Lung (tissue), 12 donors: ENCODE data around the gene RIIAD1. TPM values are rescaled to one million over a fixed set of nuclear protein-coding genes. Genes with fewer than 3 reads are reported as not detected.

Source experiments
- ATAC-seq: fragments of 200-7000 bp; cut with Tn5 transposase; one replicate; pipeline ENCODE4 v1.9.1; 2020; ENCODE audit warnings: moderate number of reproducible peaks; ENCODE audit not compliant: insufficient read depth, low FRiP score
- DNase-seq, 3 donors: peaks; one replicate each; pipeline ENCODE4 v3.0.0-alpha.2; 2013 to 2017
- H3K27ac ChIP-seq, 2 donors: one replicate each; pipeline ENCODE4 v1.5.1; 2013; ENCODE audit warnings: mild to moderate bottlenecking in 2 of 2, moderate library complexity in 2 of 2, control low read depth in 1 of 2, inconsistent platforms in 1 of 2, low read depth in 1 of 2, low read length in 1 of 2
- H3K27me3 ChIP-seq, 3 donors: one replicate each; pipeline ENCODE4 v1.5.1; 2013; ENCODE audit warnings: low read length in 2 of 3; ENCODE audit not compliant: control insufficient read depth in 3 of 3, insufficient read depth in 3 of 3
- H3K36me3 ChIP-seq, 4 donors: one replicate each; pipeline ENCODE4 v1.5.1; 2013; ENCODE audit warnings: low read length in 4 of 4, mild to moderate bottlenecking in 1 of 4, moderate library complexity in 1 of 4; ENCODE audit not compliant: control insufficient read depth in 4 of 4, insufficient read depth in 4 of 4
- H3K4me1 ChIP-seq, 5 donors: one replicate each; pipeline ENCODE4 v1.5.1; 2013; ENCODE audit warnings: low read length in 5 of 5, mild to moderate bottlenecking in 2 of 5, moderate library complexity in 1 of 5; ENCODE audit not compliant: control insufficient read depth in 5 of 5, insufficient read depth in 5 of 5
- H3K4me3 ChIP-seq: one replicate; pipeline ENCODE4 v1.5.1; 2013; ENCODE audit warnings: mild to moderate bottlenecking, control low read depth, moderate library complexity
- H3K9ac ChIP-seq, 2 donors: one replicate each; pipeline ENCODE4 v1.5.1; 2013; ENCODE audit warnings: low read length in 2 of 2, control low read depth in 1 of 2; ENCODE audit not compliant: insufficient read depth in 1 of 2
- H3K9me3 ChIP-seq, 4 donors: one replicate each; pipeline ENCODE4 v1.5.1; 2013; ENCODE audit warnings: low read length in 3 of 4, mild to moderate bottlenecking in 1 of 4, moderate library complexity in 1 of 4; ENCODE audit not compliant: control insufficient read depth in 4 of 4, insufficient read depth in 3 of 4
- CTCF ChIP-seq: IDR thresholded peaks from 2 replicates; pipeline ENCODE4 v1.5.1; 2012; ENCODE audit warnings: mild to moderate bottlenecking; ENCODE audit errors: control extremely low read depth, extremely low read depth
- WGBS, 2 donors: extraction: QIAGEN DNeasy Blood & Tissue Kit; methylation state at CpG; one replicate each; pipeline ENCODE4 v1.1.7; 2013; 5-methylcytosine and 5-hydroxymethylcytosine counted together
- polyA plus RNA-seq, 2 donors: library from polyadenylated mRNA; stranded (reverse); fragments of 200-250 nt; gene quantifications; one replicate each; pipeline ENCODE4 v1.2.1, GENCODE V29; 2013
- total RNA-seq, 2 donors: library from RNA; depleted of rRNA in 1 of 2; stranded (reverse); fragments of >200 nt in 1 of 2; gene quantifications; one replicate each; pipeline ENCODE4 v1.2.1, GENCODE V29; 2014 to 2021
- donor health status: control.
- donor health status: control.
- donor health status: Bipolar disorder and iron deficiency.
- donor health status: healthy.
- donor health status: DM: yes; HTN: yes; CAD: no.

The RIIAD1 gene
- total and polyA plus RNA-seq, 4 donors, result 8.6 to 17.1 (median 9.1) TPM

DNA sequence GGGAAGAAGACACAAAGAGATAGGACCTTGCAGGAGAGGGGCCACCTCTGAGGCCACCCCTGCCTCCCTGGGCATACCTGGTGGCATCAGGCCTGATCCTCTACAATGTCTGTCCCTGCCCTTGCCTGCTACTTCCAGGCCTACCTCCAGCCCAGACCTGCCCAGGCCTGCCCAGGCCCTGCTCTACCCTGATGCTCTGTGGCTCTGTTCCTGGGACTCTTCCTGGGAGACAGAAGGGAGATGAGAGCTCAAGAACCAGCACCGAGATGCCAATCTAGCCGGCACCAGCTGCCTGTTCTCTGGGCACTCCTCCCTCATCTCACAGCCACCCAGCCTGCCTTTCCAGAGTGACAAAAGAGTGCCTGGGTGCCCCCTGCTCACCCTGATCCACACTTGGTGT is 7.4 kb upstream of the RIIAD1 start:
- H3K9ac ChIP-seq, result no peak overlapping the region
- ATAC-seq, result no peak
- DNase-seq, result no peak
- H3K4me1 ChIP-seq, result peaks cover 0 to 19% (median 12%) of the 10 kb centered on the region in 5 donors
- H3K4me3 ChIP-seq, result no peak overlapping the region
- H3K27ac ChIP-seq, result no peak overlapping the region
- peaks cover 0 to 14% (median 13%) of the 10 kb centered on the region in 3 donors for H3K27me3 ChIP-seq
- no peaks in the 10 kb centered on the region for H3K36me3 ChIP-seq
- 86 to 97% methylated on average over 2 of the region's 2 CpGs for WGBS, 2 donors
- no peaks in the 10 kb centered on the region for H3K9me3 ChIP-seq
- TF ChIP-seq CTCF, result no peak

- H3K27me3 ChIP-seq, result peaks cover 0 to 14% (median 14%) of the 10 kb centered on the region in 3 donors
- H3K9me3 ChIP-seq, result no peaks in the 10 kb centered on the region
- TF ChIP-seq CTCF, result no peak
- H3K27ac ChIP-seq, result no peak overlapping the region
- no peak overlapping the region for H3K9ac ChIP-seq
- peaks cover 0 to 19% (median 12%) of the 10 kb centered on the region in 5 donors for H3K4me1 ChIP-seq
- DNase-seq (no peak), ATAC-seq (no peak)
- WGBS, 2 donors, result 67 to 75% methylated on average over 10 of the region's 10 CpGs
- no peaks in the 10 kb centered on the region for H3K36me3 ChIP-seq
- H3K4me3 ChIP-seq, result no peak overlapping the region
Measured at GRCh38 chr1:151714820-151715725, 6.2 kb upstream of the RIIAD1 start.

DNA sequence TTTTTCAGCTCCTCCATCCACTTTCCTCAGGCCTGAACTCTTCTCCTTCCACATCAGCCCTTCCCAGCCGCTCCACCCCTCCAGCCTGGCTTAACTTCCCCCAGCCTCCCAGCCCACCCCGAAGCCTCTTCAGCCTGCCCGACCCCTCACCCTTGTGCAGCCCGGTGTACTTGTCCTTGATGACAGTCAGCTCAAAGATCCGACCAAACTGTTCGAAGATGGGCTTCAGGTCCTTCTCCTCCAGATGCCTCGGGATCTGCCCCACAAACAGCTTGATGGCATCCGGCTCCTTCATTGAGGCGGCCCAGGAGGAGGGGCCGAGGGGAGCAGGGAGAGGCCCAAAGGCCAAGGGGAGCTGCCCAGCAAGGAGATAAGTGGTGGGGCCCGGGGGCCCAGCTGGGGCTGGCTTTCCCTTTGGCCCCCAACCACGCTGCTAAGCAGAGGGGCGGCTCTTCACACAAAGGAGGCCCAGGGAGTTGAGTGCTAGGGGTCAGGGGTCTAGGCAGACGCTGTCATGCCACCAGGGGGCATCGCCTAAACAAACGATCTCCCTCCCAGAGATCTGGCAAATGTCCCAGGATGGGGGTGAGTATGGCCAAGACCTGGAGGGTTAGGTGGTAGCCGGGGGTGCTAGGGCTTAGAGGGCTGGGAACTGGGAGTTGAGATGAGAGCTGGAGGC is 5.5 kb upstream of the RIIAD1 start:
- H3K27me3 ChIP-seq, result peaks cover 0 to 14% (median 14%) of the 10 kb centered on the region in 3 donors
- peaks cover 2 to 19% (median 17%) of the 10 kb centered on the region in 5 donors for H3K4me1 ChIP-seq
- H3K9ac ChIP-seq, result no peak overlapping the region
- H3K4me3 ChIP-seq, result no peak overlapping the region
- H3K36me3 ChIP-seq, result no peaks in the 10 kb centered on the region
- no peak for ATAC-seq
- peak in 2 of 3 donors; percentile 35 to 46 for DNase-seq
- TF ChIP-seq CTCF, result no peak
- 38 to 44% methylated on average over 17 of the region's 17 CpGs for WGBS, 2 donors
- no peaks in the 10 kb centered on the region for H3K9me3 ChIP-seq
- H3K27ac ChIP-seq, result no peak overlapping the region
